Measurements from ENCODE around the gene SERPINB10.

DNA sequence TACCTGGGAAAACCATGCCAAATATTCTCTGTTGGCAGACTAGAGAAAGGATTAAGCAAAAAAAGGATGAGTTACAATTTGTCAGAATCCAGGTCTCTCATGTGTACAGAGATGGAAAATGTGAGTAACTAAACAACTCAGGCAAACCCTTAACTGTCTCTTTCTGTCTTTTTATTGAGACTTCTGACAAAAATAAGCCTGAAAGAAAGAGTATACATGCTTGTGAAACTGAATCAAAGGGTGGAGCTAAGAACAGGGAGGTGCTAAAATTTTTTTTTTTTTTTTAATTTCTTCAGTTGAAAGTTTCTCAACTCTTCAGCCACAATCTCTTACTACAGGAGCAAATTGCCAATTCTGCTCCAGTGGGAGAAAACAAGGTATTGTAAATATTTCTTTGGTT lies at the start of gene SERPINB10:
- no peak for TF ChIP-seq CHD2 (IDR thresholded peaks at IDR 0.05; ENCODE audit: low read length, partially characterized antibody)
- TF ChIP-seq, protein P1, sequence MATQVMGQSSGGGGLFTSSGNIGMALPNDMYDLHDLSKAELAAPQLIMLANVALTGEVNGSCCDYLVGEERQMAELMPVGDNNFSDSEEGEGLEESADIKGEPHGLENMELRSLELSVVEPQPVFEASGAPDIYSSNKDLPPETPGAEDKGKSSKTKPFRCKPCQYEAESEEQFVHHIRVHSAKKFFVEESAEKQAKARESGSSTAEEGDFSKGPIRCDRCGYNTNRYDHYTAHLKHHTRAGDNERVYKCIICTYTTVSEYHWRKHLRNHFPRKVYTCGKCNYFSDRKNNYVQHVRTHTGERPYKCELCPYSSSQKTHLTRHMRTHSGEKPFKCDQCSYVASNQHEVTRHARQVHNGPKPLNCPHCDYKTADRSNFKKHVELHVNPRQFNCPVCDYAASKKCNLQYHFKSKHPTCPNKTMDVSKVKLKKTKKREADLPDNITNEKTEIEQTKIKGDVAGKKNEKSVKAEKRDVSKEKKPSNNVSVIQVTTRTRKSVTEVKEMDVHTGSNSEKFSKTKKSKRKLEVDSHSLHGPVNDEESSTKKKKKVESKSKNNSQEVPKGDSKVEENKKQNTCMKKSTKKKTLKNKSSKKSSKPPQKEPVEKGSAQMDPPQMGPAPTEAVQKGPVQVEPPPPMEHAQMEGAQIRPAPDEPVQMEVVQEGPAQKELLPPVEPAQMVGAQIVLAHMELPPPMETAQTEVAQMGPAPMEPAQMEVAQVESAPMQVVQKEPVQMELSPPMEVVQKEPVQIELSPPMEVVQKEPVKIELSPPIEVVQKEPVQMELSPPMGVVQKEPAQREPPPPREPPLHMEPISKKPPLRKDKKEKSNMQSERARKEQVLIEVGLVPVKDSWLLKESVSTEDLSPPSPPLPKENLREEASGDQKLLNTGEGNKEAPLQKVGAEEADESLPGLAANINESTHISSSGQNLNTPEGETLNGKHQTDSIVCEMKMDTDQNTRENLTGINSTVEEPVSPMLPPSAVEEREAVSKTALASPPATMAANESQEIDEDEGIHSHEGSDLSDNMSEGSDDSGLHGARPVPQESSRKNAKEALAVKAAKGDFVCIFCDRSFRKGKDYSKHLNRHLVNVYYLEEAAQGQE (IDR thresholded peaks at IDR 0.05) = no peak
